H1 (cell line): Measurements from ENCODE around the gene SMAD6. TPM values are rescaled to one million over a fixed set of nuclear protein-coding genes. Genes with fewer than 3 reads are reported as not detected.

Experiments
- CTCF ChIA-PET: fragments of 300-600 bp; sonication (Branson Sonifier 250); formaldehyde crosslinking; loops from one replicate; lab custom pipeline; 2021; ENCODE audit not compliant: partially characterized antibody; lab: Charles Lee
- POLR2A ChIA-PET: fragments of 300-600 bp; sonication (Branson Sonifier 250); formaldehyde crosslinking; loops from one replicate; lab custom pipeline; 2021; ENCODE audit warnings: inconsistent platforms; ENCODE audit not compliant: partially characterized antibody; lab: Charles Lee
- DNase-seq, 2 experiments: peaks; one replicate each; pipeline versions ENCODE4 v3.0.0 to v3.0.0-alpha.2; 2010 to 2022; ENCODE audit warnings: low spot score in 2 of 2, low read depth in 1 of 2, mixed read lengths in 1 of 2
- FAIRE-seq: peaks from 2 replicates; lab custom pipeline; 2011; peaks lifted over from hg19 to GRCh38; lab: Jason Lieb, UNC
- H2AFZ ChIP-seq: 2 replicates; pipeline ENCODE4 v1.8.1; 2012; ENCODE audit warnings: low read length, inconsistent platforms
- H2AK5ac ChIP-seq: 2 replicates; pipeline ENCODE4 v1.6.1; 2013; ENCODE audit warnings: low read depth, low read length
- H2BK120ac ChIP-seq: replicated peaks from 2 replicates; pipeline ENCODE3; 2013; ENCODE audit warnings: low read depth, low read length, inconsistent platforms
- H2BK12ac ChIP-seq: 2 replicates; pipeline ENCODE4 v1.6.1; 2013; ENCODE audit warnings: low read depth, low read length
- H2BK15ac ChIP-seq: 2 replicates; pipeline ENCODE4 v1.6.1; 2013; ENCODE audit warnings: low read length
- H2BK20ac ChIP-seq: 2 replicates; pipeline ENCODE4 v1.6.1; 2013; ENCODE audit warnings: low read length
- H2BK5ac ChIP-seq: 2 replicates; pipeline ENCODE4 v1.6.1; 2013; ENCODE audit warnings: low read depth, low read length
- H3K14ac ChIP-seq: 2 replicates; pipeline ENCODE4 v1.6.1; 2013; ENCODE audit warnings: inconsistent platforms; ENCODE audit not compliant: insufficient read length
- H3K18ac ChIP-seq: 2 replicates; pipeline ENCODE4 v1.6.1; 2013; ENCODE audit warnings: low read length; ENCODE audit errors: extremely low read depth
- H3K23ac ChIP-seq: 2 replicates; pipeline ENCODE4 v1.6.1; 2013; ENCODE audit warnings: inconsistent platforms; ENCODE audit not compliant: insufficient read length
- H3K23me2 ChIP-seq: 2 replicates; pipeline ENCODE4 v1.6.1; 2013; ENCODE audit warnings: low read depth, low read length
- H3K27ac ChIP-seq: 2 replicates; pipeline ENCODE4 v1.6.1; 2011; ENCODE audit warnings: low read depth, low read length, inconsistent platforms
- H3K27me3 ChIP-seq, 4 experiments: replicated peaks in 1 of 4; 1 replicate in 1 of 4; 2 replicates in 3 of 4; pipeline versions ENCODE4 v1.6.1 to v1.8.1; 2011 to 2013; ENCODE audit warnings: low read length in 3 of 4, mild to moderate bottlenecking in 3 of 4, inconsistent platforms in 2 of 4, mixed read lengths in 2 of 4, moderate library complexity in 1 of 4; ENCODE audit not compliant: control insufficient read depth in 3 of 4, insufficient read depth in 3 of 4; ENCODE audit errors: extremely low read depth in 1 of 4
- H3K36me3 ChIP-seq, 4 experiments: 2 replicates each; pipeline versions ENCODE4 v1.6.1 to v1.8.1; 2011 to 2013; ENCODE audit warnings: mild to moderate bottlenecking in 4 of 4, low read length in 3 of 4, moderate library complexity in 2 of 4, control low read depth in 1 of 4, inconsistent platforms in 1 of 4; ENCODE audit not compliant: insufficient read depth in 4 of 4, control insufficient read depth in 2 of 4
- H3K4ac ChIP-seq: replicated peaks from 2 replicates; pipeline ENCODE3; 2013; ENCODE audit warnings: low read length, low read depth, mixed read lengths, inconsistent platforms; ENCODE audit not compliant: insufficient read length
- H3K4me1 ChIP-seq, 4 experiments: replicated peaks in 1 of 4; 1 replicate in 1 of 4; 2 replicates in 3 of 4; pipeline versions ENCODE4 v1.6.1 to v1.8.1; 2011 to 2013; ENCODE audit warnings: low read length in 3 of 4, inconsistent platforms in 2 of 4, mixed read lengths in 1 of 4; ENCODE audit not compliant: insufficient read depth in 4 of 4, control insufficient read depth in 3 of 4
- H3K4me2 ChIP-seq, 2 experiments: 2 replicates each; pipeline versions ENCODE4 v1.6.1 to v1.8.1; 2011 to 2013; ENCODE audit warnings: low read depth in 2 of 2, low read length in 2 of 2, control low read depth in 1 of 2, inconsistent platforms in 1 of 2, mild to moderate bottlenecking in 1 of 2; ENCODE audit not compliant: insufficient read depth in 1 of 2
- H3K4me3 ChIP-seq, 4 experiments: fragments of 200-600, 300-600 bp in 1 of 4; sonication (generic), shearing (Covaris generic), sonication (Bioruptor Twin) in 1 of 4; 2 replicates each; pipeline versions ENCODE4 v1.5.1 to v1.8.1; 2011 to 2016; ENCODE audit warnings: low read length in 4 of 4, low read depth in 3 of 4, control low read depth in 2 of 4, inconsistent platforms in 2 of 4, mild to moderate bottlenecking in 2 of 4, mixed read lengths in 1 of 4, moderate library complexity in 1 of 4; ENCODE audit not compliant: insufficient read depth in 2 of 4; ENCODE audit errors: extremely low read depth in 1 of 4
- H3K56ac ChIP-seq: replicated peaks from 2 replicates; pipeline ENCODE3; 2013; ENCODE audit warnings: low read depth, mild to moderate bottlenecking, mixed read lengths, low read length, inconsistent platforms; ENCODE audit not compliant: insufficient read length
- H3K79me1 ChIP-seq: 2 replicates; pipeline ENCODE4 v1.6.1; 2013; ENCODE audit warnings: low read depth, low read length, control low read depth
- H3K79me2 ChIP-seq, 2 experiments: 2 replicates each; pipeline versions ENCODE4 v1.6.1 to v1.8.1; 2012 to 2013; ENCODE audit warnings: low read length in 2 of 2, mild to moderate bottlenecking in 2 of 2, inconsistent platforms in 1 of 2; ENCODE audit not compliant: insufficient read depth in 2 of 2, control insufficient read depth in 1 of 2
- H3K9ac ChIP-seq, 4 experiments: replicated peaks in 1 of 4; 1 replicate in 1 of 4; 2 replicates in 3 of 4; pipeline versions ENCODE4 v1.6.1 to v1.8.1; 2011 to 2013; ENCODE audit warnings: low read depth in 3 of 4, low read length in 3 of 4, control low read depth in 2 of 4, mild to moderate bottlenecking in 2 of 4, moderate library complexity in 2 of 4, inconsistent platforms in 1 of 4; ENCODE audit errors: extremely low read depth in 1 of 4
- H3K9me3 ChIP-seq, 2 experiments: 2 replicates each; pipeline versions ENCODE4 v1.6.1 to v1.8.1; 2012 to 2013; ENCODE audit warnings: mild to moderate bottlenecking in 2 of 2, moderate library complexity in 2 of 2, control low read depth in 1 of 2, inconsistent platforms in 1 of 2, low read depth in 1 of 2, low read length in 1 of 2, mixed read lengths in 1 of 2; ENCODE audit not compliant: insufficient read depth in 2 of 2
- H4K20me1 ChIP-seq, 2 experiments: replicated peaks in 1 of 2; 2 replicates each; pipeline versions ENCODE3 to v1.8.1; 2011 to 2013; ENCODE audit warnings: inconsistent platforms in 2 of 2, low read length in 2 of 2, mild to moderate bottlenecking in 1 of 2; ENCODE audit not compliant: insufficient read depth in 2 of 2, control insufficient read depth in 1 of 2
- H4K5ac ChIP-seq: 2 replicates; pipeline ENCODE4 v1.6.1; 2013; ENCODE audit warnings: low read length, low read depth, mixed read lengths, inconsistent platforms; ENCODE audit not compliant: insufficient read length
- H4K8ac ChIP-seq: 2 replicates; pipeline ENCODE4 v1.8.0; 2013; ENCODE audit warnings: mild to moderate bottlenecking, moderate library complexity, low read length, inconsistent platforms; ENCODE audit not compliant: insufficient read depth; ENCODE audit errors: extremely low read depth
- H4K91ac ChIP-seq: replicated peaks from 2 replicates; pipeline ENCODE3; 2013; ENCODE audit warnings: low read length, mixed read lengths, inconsistent platforms; ENCODE audit not compliant: insufficient read length
- ATF3 ChIP-seq: IDR thresholded peaks from 2 replicates; pipeline ENCODE4 v1.6.1; 2011; ENCODE audit warnings: low read depth, mild to moderate bottlenecking, low read length; ENCODE audit not compliant: insufficient read depth
- BRCA1 ChIP-seq: IDR thresholded peaks from 2 replicates; pipeline ENCODE4 v1.6.1; 2012; ENCODE audit warnings: low read depth, low read length, improper control_type of control experiment
- CTBP2 ChIP-seq: IDR thresholded peaks from 2 replicates; pipeline ENCODE4 v1.7.0; 2011; ENCODE audit warnings: borderline replicate concordance, mild to moderate bottlenecking, moderate library complexity, mixed read lengths, low read length; ENCODE audit not compliant: insufficient read depth, insufficient read length
- EGR1 ChIP-seq: IDR thresholded peaks from 2 replicates; pipeline ENCODE4 v1.6.1; 2011; ENCODE audit warnings: low read depth, low read length, borderline replicate concordance
- NANOG ChIP-seq: IDR thresholded peaks from 2 replicates; pipeline ENCODE4 v1.6.1; 2011; ENCODE audit warnings: low read length, low read depth, mild to moderate bottlenecking, inconsistent platforms; ENCODE audit not compliant: insufficient read depth, poor library complexity, severe bottlenecking
- SIX5 ChIP-seq: IDR thresholded peaks from 2 replicates; pipeline ENCODE4 v1.6.1; 2011; ENCODE audit warnings: mild to moderate bottlenecking, low read depth, low read length
- SUZ12 ChIP-seq: fragments of 200-600 bp; sonication (generic); IDR thresholded peaks from 2 replicates; pipeline ENCODE4 v1.6.1; 2012; ENCODE audit warnings: mild to moderate bottlenecking, inconsistent platforms, low read length, moderate library complexity, mixed read lengths
- TEAD4 ChIP-seq: IDR thresholded peaks from 2 replicates; pipeline ENCODE4 v1.6.1; 2012; ENCODE audit warnings: low read depth, low read length, inconsistent platforms, mixed read lengths
- polyA plus RNA-seq, 7 experiments: library from polyadenylated mRNA; depleted of rRNA in 3 of 7; stranded (reverse) in 5 of 7; unstranded in 2 of 7; fragments of >200 nt in 5 of 7; fragments of 200-250 nt in 2 of 7; gene quantifications; 1 replicate in 5 of 7; 2 replicates in 1 of 7; 4 replicates in 1 of 7; pipeline versions ENCODE4 v1.2.1 to v1.2.3, GENCODE V29; 2011 to 2013; ENCODE audit warnings: missing spikeins in 2 of 7, mixed read lengths in 2 of 7
- total RNA-seq: library from RNA; stranded (reverse); fragmentation: NEBNext Ultra II Directional; extraction: Animal tissue kit (Norgen Biotek cat#: 25700); gene quantifications from 2 replicates; pipeline ENCODE4 v1.2.1, GENCODE V29; 2021

Gene SMAD6
- total and polyA plus RNA-seq, 2 of the 8 experiments (the other 6 are each of a cell fraction or from before 2014, with no cell fraction given) = 1.8 to 7.0 TPM

GRCh38 chr15:66725464-66725785 lies 23.4 kb downstream of the SMAD6 start:
- Histone ChIP-seq H3K4me2 (no peak overlapping the region), H3K79me1 (peaks cover 3% of the 10 kb centered on the region; the same call in 1 of the 2 replicates), H2BK120ac (no peak overlapping the region), H4K91ac (no peak overlapping the region), H3K23ac (no peak overlapping the region), H2BK5ac (no peak overlapping the region), H3K27me3 (no peaks in the 10 kb centered on the region), H3K14ac (no peak overlapping the region), H3K79me2 (no peaks in the 10 kb centered on the region), H3K4me3 (no peak overlapping the region), H3K23me2 (peaks cover 1% of the 10 kb centered on the region; the same call in 1 of the 2 replicates), H3K36me3 (no peaks in the 10 kb centered on the region), H3K9me3 (no peaks in the 10 kb centered on the region), H3K4me1 (peaks cover 0 to 6% (median 3%) of the 10 kb centered on the region in 4 experiments; a peak in 3 of 7 replicates), H4K20me1 (peaks cover 0 to 4% of the 10 kb centered on the region in 2 experiments), H4K5ac (no peak overlapping the region), H3K27ac (no peak overlapping the region), H2BK12ac (no peak overlapping the region), H4K8ac (0 out of 2 replicates have a peak overlapping the region, but pooled peaks have one; percentile 1), H2BK20ac (no peak overlapping the region), H3K18ac (no peak overlapping the region), H3K9ac (no peak overlapping the region), H2AFZ (no peak overlapping the region), H3K4ac (no peak overlapping the region), H3K56ac (no peak overlapping the region), H2AK5ac (no peak overlapping the region), H2BK15ac (no peak overlapping the region)
- TF ChIP-seq SIX5 = no peak
- TF ChIP-seq BRCA1 = no peak
- no peak for TF ChIP-seq ATF3
- TF ChIP-seq NANOG = no peak
- TF ChIP-seq TEAD4 = no peak
- no peak for TF ChIP-seq SUZ12
- no peak for TF ChIP-seq EGR1
- TF ChIP-seq CTBP2 = no peak
- FAIRE-seq = no peak
- ChIA-PET POLR2A (interaction anchor here (0.9 to 1.5 kb wide), 2 partner anchors 20 kb away, joined by 3 read pairs; no protein-coding TSS in a partner anchor), CTCF (interaction anchor here (0.8 to 10.6 kb wide), 3 partner anchors 8 to 18 kb away, joined by 3 to 105 read pairs (median 6); no protein-coding TSS in a partner anchor)
- DNase-seq = no peak
